ENCODE data around the gene CIP2A. TPM values are rescaled to one million over a fixed set of nuclear protein-coding genes. Genes with fewer than 3 reads are reported as not detected.

Gene CIP2A
- total RNA-seq, 1 experiment from 2014 or later = 26.9 TPM

GRCh38 chr3:108564564-108564963 lies 24.7 kb downstream of the CIP2A start:
- H3K27ac Mint-ChIP-seq (ENCODE audit: unreplicated experiment) = no peak overlapping the region
- peaks cover 29% of the 10 kb centered on the region for H3K36me3 Mint-ChIP-seq (ENCODE audit: insufficient read depth, unreplicated experiment)
- no peaks in the 10 kb centered on the region for H3K4me1 Mint-ChIP-seq (ENCODE audit: low read depth, unreplicated experiment)
- ChIA-PET POLR2A (no interaction called here), CTCF (interaction anchor here (0.6 kb wide), 1 partner anchor 1331 kb away, joined by 3 read pairs; no protein-coding TSS in a partner anchor)
- no peak overlapping the region for H3K4me3 Mint-ChIP-seq (ENCODE audit: unreplicated experiment)
- DNase-seq = no peak
- no peak overlapping the region for H3K4me3 ChIP-seq (ENCODE audit: low read depth, low read length)
- intact Hi-C loops (cut with micrococcal nuclease; ENCODE audit: unreplicated experiment) = no loop called here
- H3K9me3 Mint-ChIP-seq (ENCODE audit: unreplicated experiment) = no peaks in the 10 kb centered on the region
- H3K9me3 ChIP-seq = no peaks in the 10 kb centered on the region
- H3K4me1 ChIP-seq = no peaks in the 10 kb centered on the region
- TF ChIP-seq CTCF (IDR thresholded peaks at IDR 0.05; ENCODE audit: insufficient read depth in 1 of 2, low read depth in 1 of 2, low read length in 1 of 2, severe bottlenecking in 1 of 2, unreplicated experiment in 1 of 2) = no peak
- no TSS peak for BruUV-seq (replicated peaks)
- no peaks in the 10 kb centered on the region for H3K27me3 Mint-ChIP-seq (ENCODE audit: insufficient read depth, unreplicated experiment)
- no peaks in the 10 kb centered on the region for H3K27me3 ChIP-seq (replicated peaks; ENCODE audit: control insufficient read depth, insufficient read depth, low read length)
- H3K36me3 ChIP-seq (ENCODE audit: control insufficient read depth, insufficient read depth, low read length) = no peaks in the 10 kb centered on the region; the same call in 1 of the 2 replicates

DNA sequence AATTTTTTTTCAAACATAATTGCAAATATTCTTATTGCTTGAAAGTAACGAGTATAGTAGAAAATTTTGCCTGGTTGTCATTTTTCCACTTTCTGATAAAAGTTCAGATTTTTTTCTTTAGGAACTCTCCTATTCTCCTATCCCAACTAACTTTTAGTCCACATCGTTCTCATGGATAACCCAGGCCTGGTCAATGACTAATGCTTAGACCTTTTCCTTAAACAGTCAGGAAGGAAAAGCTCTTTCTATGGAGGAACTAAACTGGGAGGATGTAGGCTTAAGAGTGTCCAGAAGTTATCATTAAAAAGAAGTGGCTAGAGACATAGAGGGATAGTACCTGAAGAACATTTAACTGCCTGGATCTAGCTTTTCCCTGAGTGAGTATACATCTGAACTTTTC lies 26.7 kb downstream of the CIP2A start:
- Mint-ChIP-seq H3K9me3 (ENCODE audit: unreplicated experiment) (no peaks in the 10 kb centered on the region), H3K4me1 (ENCODE audit: low read depth, unreplicated experiment) (no peaks in the 10 kb centered on the region)

GRCh38 chr3:108555966-108556581 lies 33.2 kb downstream of the CIP2A start:
- no peaks in the 10 kb centered on the region for H3K27me3 ChIP-seq (replicated peaks; ENCODE audit: control insufficient read depth, insufficient read depth, low read length)
- H3K4me3 Mint-ChIP-seq (ENCODE audit: unreplicated experiment) = peak overlapping the region; percentile 65
- peak overlapping the region; percentile 83 for H3K27ac Mint-ChIP-seq (ENCODE audit: unreplicated experiment)
- no TSS peak for BruUV-seq (replicated peaks)
- intact Hi-C loops (cut with micrococcal nuclease; ENCODE audit: unreplicated experiment) = loop anchor here (1.0 kb wide), 1 partner anchor 33 kb away; the partner anchor contains the start of genes CIP2A and DZIP3
- H3K9me3 Mint-ChIP-seq (ENCODE audit: unreplicated experiment) = no peaks in the 10 kb centered on the region
- no peak for DNase-seq
- TF ChIP-seq CTCF (IDR thresholded peaks at IDR 0.05; ENCODE audit: insufficient read depth in 1 of 2, low read depth in 1 of 2, low read length in 1 of 2, severe bottlenecking in 1 of 2, unreplicated experiment in 1 of 2) = no peak
- H3K36me3 Mint-ChIP-seq (ENCODE audit: insufficient read depth, unreplicated experiment) = peaks cover 39% of the 10 kb centered on the region
- H3K4me3 ChIP-seq (ENCODE audit: low read depth, low read length) = no peak overlapping the region
- POLR2A ChIA-PET = interaction anchor here (1.0 to 1.4 kb wide), 2 partner anchors 33 kb away, joined by 3 to 4 read pairs; partner anchors contain the start of genes CIP2A and DZIP3
- H3K4me1 Mint-ChIP-seq (ENCODE audit: low read depth, unreplicated experiment) = peaks cover 23% of the 10 kb centered on the region
- no peaks in the 10 kb centered on the region for H3K27me3 Mint-ChIP-seq (ENCODE audit: insufficient read depth, unreplicated experiment)
- H3K9me3 ChIP-seq = no peaks in the 10 kb centered on the region
- peaks cover 36% of the 10 kb centered on the region for H3K4me1 ChIP-seq
- no peaks in the 10 kb centered on the region; the same call in 1 of the 2 replicates for H3K36me3 ChIP-seq (ENCODE audit: control insufficient read depth, insufficient read depth, low read length)
- CTCF ChIA-PET = no interaction called here

More for the DNA sequence above, 26.7 kb downstream of the CIP2A start:
- Mint-ChIP-seq H3K27me3 (ENCODE audit: insufficient read depth, unreplicated experiment) (no peaks in the 10 kb centered on the region), H3K27ac (ENCODE audit: unreplicated experiment) (no peak overlapping the region), H3K36me3 (ENCODE audit: insufficient read depth, unreplicated experiment) (peaks cover 37% of the 10 kb centered on the region), H3K4me3 (ENCODE audit: unreplicated experiment) (no peak overlapping the region)
- intact Hi-C loops (cut with micrococcal nuclease; ENCODE audit: unreplicated experiment) = no loop called here
- no TSS peak for BruUV-seq (replicated peaks)
- no peak for DNase-seq
- Histone ChIP-seq H3K4me3 (ENCODE audit: low read depth, low read length) (no peak overlapping the region), H3K27me3 (replicated peaks; ENCODE audit: control insufficient read depth, insufficient read depth, low read length) (no peaks in the 10 kb centered on the region), H3K36me3 (ENCODE audit: control insufficient read depth, insufficient read depth, low read length) (no peaks in the 10 kb centered on the region; the same call in 1 of the 2 replicates), H3K9me3 (no peaks in the 10 kb centered on the region), H3K4me1 (no peaks in the 10 kb centered on the region; the same call in 1 of the 2 replicates)
- ChIA-PET POLR2A (no interaction called here), CTCF (no interaction called here)
- no peak for TF ChIP-seq CTCF (IDR thresholded peaks at IDR 0.05; ENCODE audit: insufficient read depth in 1 of 2, low read depth in 1 of 2, low read length in 1 of 2, severe bottlenecking in 1 of 2, unreplicated experiment in 1 of 2)

Measured in Caco-2 (cell line).